GM18517 (cell line): ENCODE results near the gene FZD7.

Experiments
- ATAC-seq: cut with Tn5 transposase; IDR thresholded peaks from one replicate; pipeline ENCODE4 v1.9.1; 2021; ENCODE audit warnings: mild to moderate bottlenecking, moderate library complexity; ENCODE audit not compliant: unreplicated experiment

Gene FZD7

DNA sequence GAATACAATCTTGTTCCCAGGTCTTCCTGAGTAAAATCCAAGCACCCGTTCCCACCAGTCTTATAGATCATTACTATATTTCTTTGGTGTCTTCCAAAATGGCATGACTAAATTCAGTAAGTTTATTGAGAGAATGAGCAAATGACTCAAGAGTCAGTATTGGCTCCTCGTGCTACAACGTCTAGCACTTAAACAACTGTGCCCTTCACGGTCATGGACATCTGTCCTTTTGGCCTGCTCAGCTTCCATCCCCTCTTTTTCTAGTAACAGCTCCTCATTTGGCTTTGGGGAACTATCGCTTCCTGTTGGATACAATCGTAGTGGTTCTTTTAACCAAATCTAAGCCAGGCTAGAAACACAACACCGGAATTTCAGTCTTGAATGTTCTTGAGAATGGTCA lies 24.1 kb upstream of the FZD7 start:
- ATAC-seq, result no peak

DNA sequence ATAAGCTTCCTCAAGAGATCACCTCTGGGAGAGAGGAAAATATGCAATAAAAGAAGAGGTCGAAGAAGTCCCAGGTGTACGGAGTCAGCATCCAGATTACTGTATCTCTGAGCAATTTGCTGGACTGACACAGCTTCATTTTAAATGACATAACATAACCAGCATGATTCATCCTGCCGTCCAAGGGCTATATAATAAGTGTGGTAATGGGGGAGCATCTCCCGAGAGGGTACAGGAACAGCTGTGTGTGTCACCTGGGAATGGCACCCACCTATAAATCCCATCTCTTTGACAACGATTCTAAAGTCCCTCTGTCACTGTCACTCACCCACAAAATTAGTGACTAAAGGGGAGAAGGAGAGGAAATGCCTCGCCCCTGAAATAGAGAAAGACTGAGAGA lies 19.3 kb upstream of the FZD7 start:
- ATAC-seq, result no peak

- ATAC-seq, result no peak
Observed at GRCh38 chr2:202014759-202015211, 18.9 kb upstream of the FZD7 start.

GRCh38 chr2:202015471-202015870 lies 18.2 kb upstream of the FZD7 start:
- no peak for ATAC-seq

- no peak for ATAC-seq
Observed at GRCh38 chr2:202016579-202017227, 17.0 kb upstream of the FZD7 start.

- ATAC-seq, result no peak
Observed at GRCh38 chr2:202017940-202018339, 15.7 kb upstream of the FZD7 start.

DNA sequence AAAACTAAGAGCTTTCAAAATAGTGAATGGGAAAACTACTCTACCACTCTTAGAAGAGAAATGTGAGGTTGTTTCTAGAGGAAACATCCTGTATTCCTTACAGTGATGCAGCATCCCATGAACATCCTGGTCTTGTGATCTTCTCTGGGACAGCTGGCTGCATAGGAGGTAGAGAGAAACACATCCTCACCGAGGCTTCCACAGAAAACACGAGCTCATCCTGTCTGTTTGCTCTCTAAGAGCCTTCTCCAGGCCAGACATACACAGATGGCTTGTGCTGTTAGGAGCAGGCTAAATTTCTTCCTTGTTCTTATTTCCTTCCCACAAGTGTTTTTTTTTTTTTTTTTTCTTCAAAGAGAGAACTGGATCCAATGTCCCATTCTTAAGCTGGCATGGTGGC lies 14.7 kb upstream of the FZD7 start:
- ATAC-seq, result no peak

DNA sequence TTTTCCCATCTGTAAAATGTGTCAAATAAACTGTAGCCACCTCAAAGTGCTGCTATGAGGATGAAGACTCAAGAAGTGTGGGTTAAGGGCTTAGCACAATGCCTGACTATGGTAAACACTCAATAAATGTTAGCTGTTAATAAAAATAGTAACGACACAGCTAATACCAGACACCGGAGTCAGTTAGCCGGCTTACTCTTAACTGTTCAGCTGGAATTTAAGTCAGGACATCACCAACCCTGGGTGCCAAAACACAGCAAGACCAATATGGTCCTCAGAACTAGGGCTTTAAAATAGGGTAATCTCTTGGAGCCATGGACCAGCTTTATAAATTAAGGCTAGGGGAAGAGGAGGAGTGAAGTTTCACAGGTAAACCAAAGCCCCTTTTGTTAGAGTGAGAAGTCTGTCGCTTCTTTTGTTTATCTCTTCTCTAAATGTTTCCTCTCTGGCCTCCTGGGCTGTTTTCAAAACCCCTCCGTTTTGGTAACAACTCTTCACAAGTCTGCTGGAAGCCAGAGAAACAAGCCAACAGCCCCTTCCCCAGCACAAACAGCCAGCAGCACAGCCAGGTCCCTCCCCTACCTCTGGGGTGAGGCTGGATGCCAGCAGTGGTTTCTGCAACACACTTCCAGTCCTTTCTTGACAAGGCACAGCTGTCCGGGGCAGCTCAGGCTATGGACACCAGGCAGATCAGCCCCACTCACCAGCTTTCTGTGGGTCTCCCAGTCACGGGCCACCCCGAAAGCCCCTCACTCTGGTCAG lies 13.8 kb upstream of the FZD7 start:
- ATAC-seq, result no peak

DNA sequence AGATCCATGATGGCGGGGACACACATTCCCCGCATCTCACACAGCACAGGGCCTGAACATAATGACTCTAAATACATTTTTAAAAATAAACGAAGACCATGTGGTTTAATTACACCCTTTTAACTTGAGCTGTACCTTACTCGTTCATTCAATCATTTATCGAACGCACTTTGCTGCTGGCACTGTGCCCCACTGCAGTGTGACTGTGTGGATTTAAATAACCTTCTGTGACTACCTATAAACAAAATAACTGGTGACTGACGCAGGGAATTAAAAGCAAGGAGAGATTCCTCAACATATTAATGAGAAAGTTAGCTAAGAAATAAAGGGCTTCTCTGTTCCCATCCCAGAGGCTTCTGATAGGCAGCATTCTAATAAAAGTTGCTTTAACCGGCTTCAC lies 10.9 kb upstream of the FZD7 start:
- no peak for ATAC-seq

DNA sequence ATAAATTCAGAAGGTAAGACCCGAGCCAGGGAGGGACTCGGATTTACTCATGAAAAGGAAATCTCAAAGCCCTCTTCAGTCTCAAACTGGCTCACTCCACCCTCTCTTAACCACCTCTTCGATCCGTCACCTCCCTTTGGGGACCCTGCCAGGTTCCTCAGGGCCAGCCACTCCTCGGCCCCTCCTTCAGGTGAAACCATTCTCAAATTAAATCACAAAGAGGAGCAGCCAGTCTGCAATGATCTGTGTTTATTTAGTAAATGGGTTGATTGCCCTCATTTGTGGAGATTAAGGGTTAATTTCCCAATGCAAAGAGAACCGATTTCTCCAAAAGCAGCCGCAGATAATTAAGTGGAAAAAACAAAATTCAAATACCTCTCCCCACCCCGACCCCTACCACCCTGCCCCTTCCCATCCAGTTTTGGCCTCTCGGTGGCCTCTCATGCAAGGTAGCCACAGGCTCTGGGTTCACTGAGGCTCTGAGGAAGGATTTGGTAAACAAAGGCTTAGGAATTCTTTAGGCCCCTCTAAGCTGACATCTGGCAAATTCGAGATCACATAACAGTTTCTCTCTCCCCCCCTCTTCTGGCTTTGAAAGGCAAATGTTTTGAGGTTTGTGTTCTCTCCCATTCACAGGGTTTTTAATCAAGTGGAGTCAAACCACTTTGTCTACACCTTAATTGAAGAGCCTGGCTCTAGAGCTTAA lies 10.3 kb upstream of the FZD7 start:
- ATAC-seq, result no peak

DNA sequence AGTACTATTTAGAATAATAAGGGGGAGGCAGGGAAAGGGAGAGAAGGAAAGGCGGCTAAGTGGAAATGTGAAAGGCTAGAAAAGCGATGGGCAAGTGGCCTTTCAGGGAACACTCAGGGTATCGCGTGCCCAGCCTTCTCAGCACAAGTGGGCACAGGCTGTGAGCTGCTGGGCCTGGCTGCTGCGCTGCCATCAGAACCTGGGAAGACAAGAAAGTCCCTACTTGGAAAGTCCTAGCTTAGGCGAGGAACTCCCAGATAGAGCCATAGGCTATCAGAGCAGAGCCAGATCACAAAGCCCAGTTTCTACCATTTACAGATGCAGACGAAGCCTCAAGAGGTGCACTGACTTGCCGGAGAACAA lies 9.8 kb upstream of the FZD7 start:
- ATAC-seq, result no peak

GRCh38 chr2:202024871-202025270 lies 8.8 kb upstream of the FZD7 start:
- ATAC-seq, result no peak

DNA sequence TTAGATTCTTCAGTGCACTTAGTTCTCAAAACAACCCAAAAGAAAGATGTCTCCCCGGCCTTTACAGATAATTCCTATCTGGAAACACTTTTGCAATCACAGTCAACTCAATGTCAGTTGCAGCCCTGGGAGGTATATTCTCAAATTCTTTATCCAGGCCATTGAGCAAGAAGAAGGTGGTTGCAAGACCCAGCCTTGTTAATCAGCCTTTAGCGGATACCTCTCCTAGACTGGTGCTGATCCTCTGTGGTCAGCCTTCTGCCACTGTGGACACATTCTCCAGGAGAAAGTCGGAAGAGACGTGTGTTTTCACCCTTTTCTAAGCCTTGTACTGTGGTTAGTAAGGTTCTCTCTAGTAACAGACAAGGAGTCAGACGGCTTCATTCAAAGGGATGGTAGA lies 7.8 kb upstream of the FZD7 start:
- no peak for ATAC-seq

GRCh38 chr2:202026507-202026906 lies 7.1 kb upstream of the FZD7 start:
- no peak for ATAC-seq

DNA sequence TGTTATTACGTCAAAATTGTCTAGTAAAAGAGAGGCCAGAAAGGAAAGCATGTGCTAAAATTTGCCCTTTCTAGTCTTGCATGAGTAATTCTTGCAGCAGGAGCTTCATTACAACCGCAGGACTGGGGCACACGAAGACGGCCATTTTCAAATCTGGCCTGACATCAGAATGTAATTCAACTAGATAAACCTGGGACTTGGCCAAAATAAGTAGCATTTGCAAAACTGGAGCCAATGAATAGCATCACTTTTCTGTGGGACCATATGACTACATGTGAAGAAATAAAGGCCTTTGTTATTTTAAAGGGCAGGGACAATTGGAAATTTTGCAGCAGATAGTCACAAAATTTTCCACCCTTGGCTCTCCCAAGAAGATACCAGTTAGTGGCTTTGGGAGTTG lies 3.0 kb upstream of the FZD7 start:
- no peak for ATAC-seq

DNA sequence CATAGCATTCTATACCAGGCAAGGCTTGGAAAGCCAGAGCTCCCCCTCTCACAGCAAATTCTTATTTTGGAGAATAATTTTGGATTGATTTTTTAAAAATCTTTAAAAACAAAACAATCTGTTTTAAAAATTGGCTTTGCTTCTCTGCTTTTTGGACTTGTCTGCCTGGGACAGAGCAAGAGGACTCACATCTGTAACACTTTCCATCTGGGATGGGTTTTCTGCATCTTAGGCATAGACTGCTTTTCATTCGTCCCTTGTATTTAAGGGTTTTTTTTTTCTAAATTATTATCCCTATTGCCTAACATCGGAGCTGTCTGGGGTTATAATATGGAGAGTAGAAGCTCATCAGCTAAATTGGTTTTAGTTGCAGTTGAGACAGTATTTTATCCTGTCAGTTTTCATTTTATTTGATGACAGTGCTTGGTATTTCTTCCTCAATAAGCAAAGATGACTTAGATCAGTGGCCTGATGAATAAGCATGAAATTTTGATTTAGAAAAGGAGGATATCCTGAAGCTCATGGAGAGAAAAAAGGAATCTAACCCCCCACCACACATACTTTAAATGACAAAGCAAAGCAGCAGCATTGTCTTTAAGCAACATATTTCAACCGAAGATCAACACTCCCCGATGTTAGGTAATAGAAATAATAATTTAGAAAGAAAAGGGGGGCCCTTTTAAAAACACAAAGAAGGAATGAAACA lies 2.3 kb upstream of the FZD7 start:
- ATAC-seq, result no peak

DNA sequence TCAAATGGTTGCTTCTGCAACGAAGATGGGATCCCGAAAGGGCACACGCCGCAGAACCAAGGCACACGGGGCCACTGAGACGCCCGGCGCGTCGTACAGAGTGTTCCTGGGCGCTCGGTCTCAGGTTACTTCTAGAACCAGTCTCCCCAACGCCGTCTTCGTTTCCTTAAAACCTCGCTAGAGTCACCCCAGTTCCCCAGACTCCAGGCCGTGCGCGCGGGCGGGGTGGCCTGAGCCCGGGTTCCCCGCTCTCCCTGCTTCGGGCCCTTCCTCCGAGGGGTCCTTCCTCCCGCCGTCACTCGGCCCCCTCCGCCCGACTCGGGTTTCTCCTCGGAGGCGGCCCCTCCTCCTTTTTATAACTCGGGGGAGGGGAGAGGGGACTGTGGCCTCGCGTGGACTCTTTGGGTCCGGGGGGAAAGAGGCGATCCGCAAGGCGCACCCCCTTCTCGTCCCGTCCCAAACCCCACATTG lies 774 bp upstream of the FZD7 start:
- ATAC-seq, result peak; percentile 20

DNA sequence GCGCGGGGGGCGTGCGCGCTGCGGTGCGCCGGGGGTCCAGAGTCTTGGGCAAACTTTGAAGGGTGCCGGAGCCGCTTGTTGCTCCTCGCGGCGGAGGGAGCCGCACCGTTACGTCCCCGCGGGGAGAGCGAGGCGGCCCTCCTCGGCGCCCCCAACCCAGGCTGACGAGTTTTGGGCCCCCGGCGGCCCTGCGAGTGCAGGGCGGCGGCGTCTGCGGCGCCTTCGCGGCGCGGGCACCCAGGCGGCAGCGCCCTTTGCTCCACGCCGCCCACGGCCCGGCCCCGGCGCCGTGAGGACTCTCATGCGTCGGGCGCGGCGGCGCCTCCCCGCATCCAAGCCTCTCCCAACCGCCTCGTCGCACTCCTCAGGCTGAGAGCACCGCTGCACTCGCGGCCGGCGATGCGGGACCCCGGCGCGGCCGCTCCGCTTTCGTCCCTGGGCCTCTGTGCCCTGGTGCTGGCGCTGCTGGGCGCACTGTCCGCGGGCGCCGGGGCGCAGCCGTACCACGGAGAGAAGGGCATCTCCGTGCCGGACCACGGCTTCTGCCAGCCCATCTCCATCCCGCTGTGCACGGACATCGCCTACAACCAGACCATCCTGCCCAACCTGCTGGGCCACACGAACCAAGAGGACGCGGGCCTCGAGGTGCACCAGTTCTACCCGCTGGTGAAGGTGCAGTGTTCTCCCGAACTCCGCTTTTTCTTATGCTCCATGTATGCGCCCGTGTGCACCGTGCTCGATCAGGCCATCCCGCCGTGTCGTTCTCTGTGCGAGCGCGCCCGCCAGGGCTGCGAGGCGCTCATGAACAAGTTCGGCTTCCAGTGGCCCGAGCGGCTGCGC lies 814 bp downstream of the FZD7 start:
- ATAC-seq, result no peak

DNA sequence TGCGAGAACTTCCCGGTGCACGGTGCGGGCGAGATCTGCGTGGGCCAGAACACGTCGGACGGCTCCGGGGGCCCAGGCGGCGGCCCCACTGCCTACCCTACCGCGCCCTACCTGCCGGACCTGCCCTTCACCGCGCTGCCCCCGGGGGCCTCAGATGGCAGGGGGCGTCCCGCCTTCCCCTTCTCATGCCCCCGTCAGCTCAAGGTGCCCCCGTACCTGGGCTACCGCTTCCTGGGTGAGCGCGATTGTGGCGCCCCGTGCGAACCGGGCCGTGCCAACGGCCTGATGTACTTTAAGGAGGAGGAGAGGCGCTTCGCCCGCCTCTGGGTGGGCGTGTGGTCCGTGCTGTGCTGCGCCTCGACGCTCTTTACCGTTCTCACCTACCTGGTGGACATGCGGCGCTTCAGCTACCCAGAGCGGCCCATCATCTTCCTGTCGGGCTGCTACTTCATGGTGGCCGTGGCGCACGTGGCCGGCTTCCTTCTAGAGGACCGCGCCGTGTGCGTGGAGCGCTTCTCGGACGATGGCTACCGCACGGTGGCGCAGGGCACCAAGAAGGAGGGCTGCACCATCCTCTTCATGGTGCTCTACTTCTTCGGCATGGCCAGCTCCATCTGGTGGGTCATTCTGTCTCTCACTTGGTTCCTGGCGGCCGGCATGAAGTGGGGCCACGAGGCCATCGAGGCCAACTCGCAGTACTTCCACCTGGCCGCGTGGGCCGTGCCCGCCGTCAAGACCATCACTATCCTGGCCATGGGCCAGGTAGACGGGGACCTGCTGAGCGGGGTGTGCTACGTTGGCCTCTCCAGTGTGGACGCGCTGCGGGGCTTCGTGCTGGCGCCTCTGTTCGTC lies 1.7 kb downstream of the FZD7 start:
- ATAC-seq, result no peak

GRCh38 chr2:202035941-202036372 lies 2.3 kb downstream of the FZD7 start:
- ATAC-seq, result no peak
